Small intestine (tissue), 7 donors: ENCODE results near the gene PLXDC2. TPM values are rescaled to one million over a fixed set of nuclear protein-coding genes. Genes with fewer than 3 reads are reported as not detected.

Experiments
- DNase-seq, 2 donors: peaks; one replicate each; pipeline versions ENCODE4 v3.0.0 to v3.0.0-alpha.2; 2013
- FAIRE-seq: peaks from 2 replicates; lab custom pipeline; 2012; peaks lifted over from hg19 to GRCh38; lab: Jason Lieb, UNC
- H3K27ac ChIP-seq, 3 donors: one replicate each; pipeline ENCODE4 v1.5.1; 2013; ENCODE audit warnings: low read length in 2 of 3, mild to moderate bottlenecking in 2 of 3, control low read depth in 1 of 3, inconsistent platforms in 1 of 3, low read depth in 1 of 3, moderate library complexity in 1 of 3
- H3K27me3 ChIP-seq, 3 donors: one replicate each; pipeline ENCODE4 v1.6.1; 2013; ENCODE audit warnings: low read length in 3 of 3, inconsistent platforms in 1 of 3; ENCODE audit not compliant: control insufficient read depth in 3 of 3, insufficient read depth in 3 of 3
- H3K36me3 ChIP-seq, 3 donors: one replicate each; pipeline ENCODE4 v1.6.1; 2013; ENCODE audit warnings: low read length in 3 of 3, inconsistent platforms in 1 of 3, low read depth in 1 of 3, mild to moderate bottlenecking in 1 of 3, moderate library complexity in 1 of 3; ENCODE audit not compliant: control insufficient read depth in 3 of 3, insufficient read depth in 2 of 3
- H3K4me1 ChIP-seq, 3 donors: one replicate each; pipeline ENCODE4 v1.6.1; 2013; ENCODE audit warnings: low read length in 2 of 3, inconsistent platforms in 1 of 3, low read depth in 1 of 3, mild to moderate bottlenecking in 1 of 3, moderate library complexity in 1 of 3; ENCODE audit not compliant: control insufficient read depth in 3 of 3, insufficient read depth in 2 of 3
- H3K4me3 ChIP-seq, 3 donors: one replicate each; pipeline ENCODE4 v1.5.1; 2013; ENCODE audit warnings: low read length in 3 of 3, control low read depth in 1 of 3, inconsistent platforms in 1 of 3, low read depth in 1 of 3, mild to moderate bottlenecking in 1 of 3, moderate library complexity in 1 of 3
- H3K9me3 ChIP-seq, 2 donors: one replicate each; pipeline ENCODE4 v1.6.1; 2013; ENCODE audit warnings: low read depth in 1 of 2, low read length in 1 of 2; ENCODE audit not compliant: control insufficient read depth in 2 of 2, insufficient read depth in 1 of 2
- WGBS, 3 donors: extraction: QIAGEN DNeasy Blood & Tissue Kit; methylation state at CpG; one replicate each; pipeline ENCODE4 v1.1.7; 2013; 5-methylcytosine and 5-hydroxymethylcytosine counted together
- polyA plus RNA-seq, 4 donors: library from polyadenylated mRNA; stranded (reverse) in 3 of 4; unstranded in 1 of 4; fragments of 200-250 nt in 3 of 4; fragments of 120-200 nt in 1 of 4; gene quantifications; one replicate each; pipeline versions ENCODE4 v1.2.1 to v1.2.3, GENCODE V29; 2013
- donor health status: healthy with polysubstance abuse.
- donor health status: control.
- donor health status: control.
- donor health status: Bipolar disorder and iron deficiency.
- donor health status: healthy.

The PLXDC2 gene
- polyA plus RNA-seq, 4 donors = 0.81 to 18.3 (median 3.4) TPM

GRCh38 chr10:20233423-20233822, 417.2 kb downstream of the PLXDC2 start:
- Histone ChIP-seq H3K36me3 (peaks cover 0 to 2% (median 0%) of the 10 kb centered on the region in 3 donors), H3K4me1 (no peaks in the 10 kb centered on the region), H3K27me3 (no peaks in the 10 kb centered on the region), H3K9me3 (no peaks in the 10 kb centered on the region), H3K4me3 (no peak overlapping the region), H3K27ac (no peak overlapping the region)
- no peak for FAIRE-seq
- DNase-seq = no peak

DNA sequence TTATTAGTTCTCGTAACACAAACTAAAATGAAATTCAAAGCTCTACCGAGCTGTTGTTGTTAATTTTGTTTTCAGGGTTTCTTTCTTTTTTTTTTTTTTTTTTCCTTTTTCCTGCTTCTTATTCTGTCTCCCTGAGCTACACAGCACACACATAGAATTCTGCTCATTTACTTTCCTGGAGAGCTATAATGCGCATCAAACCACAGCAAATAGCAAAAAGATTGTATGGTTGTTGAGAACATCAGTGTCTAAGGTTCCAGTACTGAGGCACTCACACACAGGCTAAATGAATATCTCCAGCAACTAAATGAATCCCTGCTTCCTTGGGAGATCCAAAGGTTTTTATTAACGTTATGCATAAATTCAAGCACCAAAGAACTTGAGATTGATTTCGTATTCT, 418.3 kb downstream of the PLXDC2 start:
- peaks cover 0 to 4% (median 0%) of the 10 kb centered on the region in 3 donors for H3K36me3 ChIP-seq
- H3K4me3 ChIP-seq = no peak overlapping the region
- FAIRE-seq = no peak

DNA sequence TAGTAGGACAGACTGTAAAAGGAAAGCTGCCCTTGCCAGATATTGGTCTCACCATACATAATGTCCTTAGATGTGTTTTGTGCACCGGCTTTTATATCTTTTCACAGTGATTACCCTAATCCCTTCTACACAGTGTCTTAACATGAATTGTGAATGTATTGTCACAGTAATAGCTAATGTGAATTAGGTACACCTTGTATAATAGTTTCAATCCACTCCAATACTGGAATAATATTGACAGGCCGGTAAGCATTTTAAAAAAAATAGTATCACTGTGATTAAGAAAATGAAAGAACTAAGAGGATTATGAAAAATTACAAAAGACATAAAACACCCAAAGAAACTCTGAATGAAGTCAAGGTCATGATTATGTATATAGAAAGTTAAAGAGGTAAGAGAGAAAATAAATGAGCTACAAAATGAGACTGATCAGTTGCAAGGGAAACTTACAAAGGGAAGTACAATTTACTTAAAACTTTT, 420.9 kb downstream of the PLXDC2 start:
- no peak for DNase-seq

More for the DNA sequence above, 418.3 kb downstream of the PLXDC2 start:
- H3K27me3 ChIP-seq = no peaks in the 10 kb centered on the region
- WGBS, 3 donors = 87 to 94% (median 92%) methylated on average over 5 of the region's 5 CpGs
- DNase-seq = no peak
- no peaks in the 10 kb centered on the region for H3K4me1 ChIP-seq
- no peaks in the 10 kb centered on the region for H3K9me3 ChIP-seq
- no peak overlapping the region for H3K27ac ChIP-seq

DNA sequence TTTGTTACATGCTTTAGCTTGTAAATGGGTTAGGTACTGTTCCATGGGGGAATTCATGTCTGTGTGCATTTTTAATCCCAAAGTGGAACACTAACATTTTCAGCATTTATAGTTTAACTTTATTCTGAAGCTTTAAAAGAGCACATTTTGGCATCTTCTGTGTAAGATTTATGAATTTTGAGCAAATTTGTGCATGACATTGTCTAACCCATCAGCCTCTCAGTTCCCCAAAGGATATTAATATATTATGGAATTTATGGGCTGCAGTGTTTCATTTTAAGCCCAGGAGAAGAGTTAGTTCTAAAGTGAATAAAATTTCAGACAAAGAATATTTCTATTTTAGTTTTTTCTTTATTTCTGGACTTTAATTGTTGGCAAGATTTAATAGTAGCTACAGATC, 421.4 kb downstream of the PLXDC2 start:
- Histone ChIP-seq H3K27me3 (no peaks in the 10 kb centered on the region), H3K9me3 (no peaks in the 10 kb centered on the region), H3K27ac (no peak overlapping the region), H3K36me3 (peaks cover 0 to 4% (median 0%) of the 10 kb centered on the region in 3 donors), H3K4me3 (no peak overlapping the region), H3K4me1 (no peaks in the 10 kb centered on the region)
- no peak for FAIRE-seq
- no peak for DNase-seq

More for the DNA sequence above, 420.9 kb downstream of the PLXDC2 start:
- Histone ChIP-seq H3K27me3 (no peaks in the 10 kb centered on the region), H3K4me1 (no peaks in the 10 kb centered on the region), H3K9me3 (no peaks in the 10 kb centered on the region), H3K27ac (no peak overlapping the region), H3K36me3 (peaks cover 0 to 4% (median 0%) of the 10 kb centered on the region in 3 donors), H3K4me3 (no peak overlapping the region)
- 91 to 96% (median 95%) methylated on average over 2 of the region's 2 CpGs for WGBS, 3 donors
- FAIRE-seq = no peak

DNA sequence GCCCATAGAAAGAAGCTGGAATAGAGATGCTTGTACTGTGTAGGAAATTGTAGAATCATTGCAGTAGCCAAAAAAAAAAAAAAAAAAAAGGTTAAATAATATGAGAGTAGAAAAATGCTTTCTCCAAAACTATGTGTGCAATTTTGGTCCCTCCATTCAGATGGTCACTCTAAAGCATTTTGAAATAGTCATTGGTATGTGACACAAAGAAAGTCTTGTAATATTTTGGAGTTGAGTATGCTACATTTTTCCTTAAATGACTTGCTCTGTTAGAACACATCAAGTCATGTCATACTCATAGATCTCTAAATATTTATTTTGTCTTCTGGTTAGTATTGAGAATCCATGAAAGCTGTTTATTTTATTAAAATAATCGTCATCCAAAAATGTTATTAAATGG, 424.4 kb downstream of the PLXDC2 start:
- Histone ChIP-seq H3K4me1 (no peaks in the 10 kb centered on the region), H3K4me3 (no peak overlapping the region), H3K9me3 (no peaks in the 10 kb centered on the region), H3K36me3 (peaks cover 0 to 5% (median 0%) of the 10 kb centered on the region in 3 donors), H3K27me3 (no peaks in the 10 kb centered on the region), H3K27ac (no peak overlapping the region)
- FAIRE-seq = no peak
- 60 to 92% (median 85%) methylated on average over 1 of the region's 1 CpG for WGBS, 3 donors
- DNase-seq = no peak

GRCh38 chr10:20247454-20247853, 431.2 kb downstream of the PLXDC2 start:
- H3K9me3 ChIP-seq = no peaks in the 10 kb centered on the region
- WGBS, 3 donors = 74 to 83% (median 77%) methylated on average over 3 of the region's 3 CpGs
- H3K36me3 ChIP-seq = peaks cover 0 to 19% (median 0%) of the 10 kb centered on the region in 3 donors
- no peaks in the 10 kb centered on the region for H3K27me3 ChIP-seq
- no peaks in the 10 kb centered on the region for H3K4me1 ChIP-seq
- no peak overlapping the region for H3K4me3 ChIP-seq
- DNase-seq = no peak
- no peak overlapping the region for H3K27ac ChIP-seq
- FAIRE-seq = no peak

DNA sequence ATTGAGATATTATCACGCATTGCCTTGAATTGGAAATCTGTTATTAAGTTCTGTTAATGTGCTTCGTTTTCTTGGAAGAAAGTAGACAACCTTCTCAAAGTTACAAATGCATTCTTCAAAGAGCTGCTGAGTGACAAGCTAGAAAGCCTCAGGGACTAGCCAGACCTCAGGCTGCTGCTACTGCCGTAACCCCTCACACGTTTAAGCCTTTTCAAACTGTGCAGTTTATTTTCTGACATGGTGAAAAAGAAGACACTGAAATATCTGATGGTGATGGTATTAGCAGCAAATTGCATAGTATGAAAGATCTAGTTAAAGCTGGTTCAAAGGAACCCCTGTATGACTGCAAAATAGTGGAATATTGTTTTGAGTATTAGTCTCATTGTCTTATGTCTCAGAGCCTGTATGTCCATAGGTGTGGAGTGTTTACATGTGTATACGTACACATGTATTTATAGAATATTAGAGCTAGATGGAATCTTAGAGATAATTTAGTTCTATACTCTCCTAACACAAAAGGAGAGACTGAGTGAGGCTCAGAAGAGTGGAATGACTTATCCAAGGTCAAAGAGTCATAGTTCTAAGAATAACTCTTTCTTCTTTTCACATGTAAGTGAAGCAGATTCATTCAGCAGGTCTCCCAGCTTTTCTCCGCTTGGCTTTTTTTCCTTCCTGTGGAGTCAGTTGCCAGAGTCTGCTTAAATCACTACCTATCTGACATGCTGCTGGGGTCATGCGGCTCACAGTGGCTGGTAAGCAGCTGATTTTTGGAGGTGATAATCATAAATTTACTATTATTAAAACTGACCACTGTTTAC, 431.9 kb downstream of the PLXDC2 start:
- H3K4me3 ChIP-seq = no peak overlapping the region
- no peaks in the 10 kb centered on the region for H3K4me1 ChIP-seq
- FAIRE-seq = no peak
- H3K27me3 ChIP-seq = no peaks in the 10 kb centered on the region
- 89 to 94% (median 92%) methylated on average over 7 of the region's 7 CpGs for WGBS, 3 donors
- H3K36me3 ChIP-seq = peaks cover 0 to 19% (median 0%) of the 10 kb centered on the region in 3 donors
- DNase-seq = no peak
- H3K9me3 ChIP-seq = no peaks in the 10 kb centered on the region
- H3K27ac ChIP-seq = no peak overlapping the region

DNA sequence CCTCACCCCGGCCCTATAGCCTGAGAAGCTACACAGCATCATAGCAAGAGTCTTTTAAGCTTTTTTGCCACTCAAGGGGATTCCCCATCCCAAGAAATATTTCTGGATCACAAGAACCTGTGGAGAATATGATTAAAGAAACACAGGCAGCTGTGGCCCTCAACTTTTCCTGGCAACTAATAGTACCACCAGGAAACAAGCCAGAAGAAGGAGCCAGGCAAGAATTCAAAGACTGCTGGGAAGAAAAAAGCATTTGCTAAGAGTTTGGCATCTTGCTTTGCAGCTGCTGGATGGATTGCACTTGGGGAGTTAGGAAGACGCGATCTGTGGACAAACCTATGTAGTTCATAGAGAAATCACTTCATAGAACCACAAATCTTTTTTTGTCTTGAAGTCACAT, 437.8 kb downstream of the PLXDC2 start:
- H3K36me3 ChIP-seq = peaks cover 0 to 7% (median 0%) of the 10 kb centered on the region in 3 donors
- FAIRE-seq (no peak), DNase-seq (no peak)
- H3K9me3 ChIP-seq = no peaks in the 10 kb centered on the region
- H3K27me3 ChIP-seq = no peaks in the 10 kb centered on the region
- H3K4me1 ChIP-seq = no peaks in the 10 kb centered on the region
- H3K27ac ChIP-seq = no peak overlapping the region
- no peak overlapping the region for H3K4me3 ChIP-seq
- WGBS, 3 donors = 66 to 85% (median 82%) methylated on average over 3 of the region's 3 CpGs
